GM23338 (cell line): ENCODE data around the gene CNNM2. TPM values are rescaled to one million over a fixed set of nuclear protein-coding genes. Genes with fewer than 3 reads are reported as not detected.

Experiments used
- ATAC-seq: fragments of 200-7000 bp; cut with Tn5 transposase; 3 replicates; pipeline ENCODE4 v1.9.1; 2020
- DNase-seq: peaks from one replicate; pipeline ENCODE4 v3.0.0-alpha.2; 2015; ENCODE audit warnings: low spot score
- H2AFZ ChIP-seq: fragments of 200-600 bp; sonication (generic); 2 replicates; pipeline ENCODE4 v1.8.0; 2016; ENCODE audit warnings: antibody characterized with exemption, mild to moderate bottlenecking, moderate library complexity
- H3F3A ChIP-seq: fragments of 200-600 bp; sonication (generic); replicated peaks from 2 replicates; pipeline ENCODE4 v1.8.0; 2017; ENCODE audit warnings: antibody characterized with exemption, mixed run types, low read depth
- H3K27ac ChIP-seq: fragments of 200-600 bp; sonication (generic); 2 replicates; pipeline ENCODE4 v1.6.1; 2016; ENCODE audit warnings: low read depth
- H3K27me3 ChIP-seq: fragments of 200-600 bp; sonication (generic); 2 replicates; pipeline ENCODE4 v1.8.0; 2016; ENCODE audit warnings: mild to moderate bottlenecking, mixed run types, moderate library complexity; ENCODE audit not compliant: insufficient read depth
- H3K36me3 ChIP-seq: fragments of 200-600 bp; sonication (generic); 2 replicates; pipeline ENCODE4 v1.8.0; 2016; ENCODE audit warnings: mild to moderate bottlenecking; ENCODE audit not compliant: insufficient read depth
- H3K4me1 ChIP-seq: fragments of 200-600 bp; sonication (generic); 2 replicates; pipeline ENCODE4 v1.8.0; 2016; ENCODE audit warnings: mild to moderate bottlenecking, moderate library complexity; ENCODE audit not compliant: insufficient read depth
- H3K4me2 ChIP-seq: fragments of 200-600 bp; sonication (generic); 2 replicates; pipeline ENCODE4 v1.7.1; 2017; ENCODE audit warnings: mixed run types
- H3K4me3 ChIP-seq: fragments of 200-600 bp; sonication (generic); 2 replicates; pipeline ENCODE4 v1.6.1; 2016; ENCODE audit warnings: mixed run types
- H3K79me2 ChIP-seq: fragments of 200-600 bp; sonication (generic); replicated peaks from 2 replicates; pipeline ENCODE4 v1.8.0; 2017; ENCODE audit warnings: mild to moderate bottlenecking; ENCODE audit not compliant: insufficient read depth
- H3K9me2 ChIP-seq: fragments of 200-600 bp; sonication (generic); 2 replicates; pipeline ENCODE4 v1.8.0; 2017; ENCODE audit not compliant: insufficient read depth
- H4K20me1 ChIP-seq: fragments of 200-600 bp; sonication (generic); replicated peaks from 2 replicates; pipeline ENCODE4 v1.8.0; 2017; ENCODE audit warnings: mild to moderate bottlenecking; ENCODE audit not compliant: insufficient read depth
- H3K27ac Mint-ChIP-seq: 2 replicates; pipeline ENCODE4 v1.8.0; 2020; ENCODE audit warnings: inconsistent platforms, mild to moderate bottlenecking, moderate library complexity, mixed read lengths
- H3K27me3 Mint-ChIP-seq: 3 replicates; pipeline ENCODE4 v1.8.0; 2022; ENCODE audit warnings: low read depth, mild to moderate bottlenecking, moderate library complexity, mixed read lengths, inconsistent platforms; ENCODE audit not compliant: insufficient read depth, poor library complexity
- H3K36me3 Mint-ChIP-seq: 3 replicates; pipeline ENCODE4 v1.8.0; 2021; ENCODE audit warnings: low read depth, mild to moderate bottlenecking, inconsistent platforms, moderate library complexity, mixed read lengths
- H3K4me1 Mint-ChIP-seq: 3 replicates; pipeline ENCODE4 v1.8.0; 2020; ENCODE audit warnings: mild to moderate bottlenecking, inconsistent platforms, mixed read lengths
- H3K4me3 Mint-ChIP-seq: 3 replicates; pipeline ENCODE4 v1.8.0; 2021; ENCODE audit warnings: moderate library complexity, mild to moderate bottlenecking, inconsistent platforms, mixed read lengths
- H3K9me3 Mint-ChIP-seq: 3 replicates; pipeline ENCODE4 v1.8.0; 2020; ENCODE audit warnings: moderate library complexity, mild to moderate bottlenecking, inconsistent platforms, mixed read lengths
- CREB1 ChIP-seq: fragments of 250-450 bp; sonication (Bioruptor Pico); IDR thresholded peaks from 2 replicates; pipeline ENCODE4 v1.5.0; 2020; ENCODE audit warnings: low read depth, mild to moderate bottlenecking, moderate library complexity
- ETS1 ChIP-seq: IDR thresholded peaks from 2 replicates; pipeline ENCODE4 v1.6.1; 2016; ENCODE audit warnings: antibody characterized with exemption
- EZH2 ChIP-seq: fragments of 200-600 bp; sonication (generic); IDR thresholded peaks from one replicate; pipeline ENCODE4 v1.8.0; 2017; ENCODE audit warnings: antibody characterized with exemption, mild to moderate bottlenecking, low read depth; ENCODE audit not compliant: unreplicated experiment
- JUNB ChIP-seq: IDR thresholded peaks from one replicate; pipeline ENCODE4 v1.6.1; 2016; ENCODE audit warnings: antibody characterized with exemption; ENCODE audit not compliant: unreplicated experiment
- NANOG ChIP-seq: IDR thresholded peaks from 2 replicates; pipeline ENCODE4 v1.6.1; 2016; ENCODE audit warnings: antibody characterized with exemption, borderline replicate concordance
- POLR2AphosphoS5 ChIP-seq: IDR thresholded peaks from 2 replicates; pipeline ENCODE4 v1.6.1; 2016; ENCODE audit warnings: antibody characterized with exemption, low read depth
- REST ChIP-seq: IDR thresholded peaks from one replicate; pipeline ENCODE4 v1.6.1; 2018; ENCODE audit warnings: antibody characterized with exemption; ENCODE audit not compliant: unreplicated experiment
- STAT1 ChIP-seq: IDR thresholded peaks from one replicate; pipeline ENCODE4 v1.6.1; 2016; ENCODE audit warnings: antibody characterized with exemption; ENCODE audit not compliant: unreplicated experiment
- ZNF114 ChIP-seq: fragments of 250-450 bp; sonication (Bioruptor Pico); IDR thresholded peaks from 2 replicates; pipeline ENCODE4 v1.5.0; 2020; ENCODE audit warnings: mild to moderate bottlenecking, moderate library complexity
- ZNF331 ChIP-seq: fragments of 250-450 bp; sonication (Bioruptor Pico); IDR thresholded peaks from 2 replicates; pipeline ENCODE4 v1.5.0; 2020; ENCODE audit warnings: low read depth, mild to moderate bottlenecking, moderate library complexity
- ZNF462 ChIP-seq: fragments of 250-450 bp; sonication (Bioruptor Pico); IDR thresholded peaks from 2 replicates; pipeline ENCODE4 v1.5.0; 2020; ENCODE audit warnings: mild to moderate bottlenecking, moderate library complexity
- polyA plus RNA-seq: library from polyadenylated mRNA; unstranded; fragments of >200 nt; fragmentation: Nextera tagmentation; extraction: Ambion mirVana; gene quantifications from 2 replicates; pipeline ENCODE4 v1.2.1, GENCODE V29; 2016
- total RNA-seq: library from RNA; depleted of rRNA; stranded (reverse); fragments of >200 nt; shearing (Covaris generic); gene quantifications from 2 replicates; pipeline ENCODE4 v1.2.3, GENCODE V29; 2014

CNNM2 gene
- total and polyA plus RNA-seq, 2 experiments from 2014 or later, result 4.5 to 31.3 TPM

- no peak for TF ChIP-seq ZNF462 (CRISPR knock-in tag)
- TF ChIP-seq CREB1 (CRISPR knock-in tag), result no peak
- TF ChIP-seq REST, result no peak
- TF ChIP-seq STAT1, result no peak
- TF ChIP-seq ZNF331 (CRISPR knock-in tag), result no peak
- TF ChIP-seq POLR2AphosphoS5, result no peak
Observed at GRCh38 chr10:102949916-102950315, 31.8 kb downstream of the CNNM2 start (continued).

- no peak overlapping the region for H3K4me3 ChIP-seq
- H4K20me1 ChIP-seq, result peaks cover 6% of the 10 kb centered on the region
- no peak overlapping the region for H2AFZ ChIP-seq
- TF ChIP-seq ZNF114 (CRISPR knock-in tag) (no peak), ZNF331 (CRISPR knock-in tag) (no peak), NANOG (no peak), REST (no peak), EZH2 (no peak), ETS1 (no peak), CREB1 (CRISPR knock-in tag) (no peak), JUNB (no peak)
Observed at GRCh38 chr10:102951316-102951715, 33.2 kb downstream of the CNNM2 start.

More at GRCh38 chr10:102951316-102951715, 33.2 kb downstream of the CNNM2 start:
- Histone ChIP-seq H3K27me3 (no peaks in the 10 kb centered on the region), H3F3A (no peaks in the 10 kb centered on the region), H3K4me2 (no peak overlapping the region), H3K4me1 (peaks cover 2% of the 10 kb centered on the region; the same call in 1 of the 2 replicates), H3K9me2 (no peaks in the 10 kb centered on the region), H3K79me2 (peaks cover 3% of the 10 kb centered on the region; the same call in 1 of the 2 replicates), H3K27ac (no peak overlapping the region), H3K36me3 (no peaks in the 10 kb centered on the region)
- Mint-ChIP-seq H3K9me3 (no peaks in the 10 kb centered on the region), H3K27ac (no peak overlapping the region), H3K4me3 (no peak overlapping the region), H3K4me1 (peaks cover 3% of the 10 kb centered on the region; the same call in 2 of the 3 replicates), H3K27me3 (no peaks in the 10 kb centered on the region), H3K36me3 (peaks cover 5% of the 10 kb centered on the region; the same call in 2 of the 3 replicates)
- no peak for ATAC-seq
- DNase-seq, result no peak
